Type B pancreatic cell (in vitro differentiated cells): ENCODE results near the gene AOC3. TPM values are rescaled to one million over a fixed set of nuclear protein-coding genes. Genes with fewer than 3 reads are reported as not detected.

Experiments used
- DNase-seq: peaks from one replicate; pipeline ENCODE4 v3.0.0; 2021; ENCODE audit warnings: mixed read lengths; ENCODE audit not compliant: unreplicated experiment; ENCODE audit errors: extremely low spot score
- H3K27ac Mint-ChIP-seq: 2 replicates; pipeline ENCODE4 v1.8.0; 2021; ENCODE audit warnings: mild to moderate bottlenecking, mixed read lengths
- H3K27me3 Mint-ChIP-seq: 2 replicates; pipeline ENCODE4 v1.8.0; 2021; ENCODE audit warnings: mixed read lengths
- H3K36me3 Mint-ChIP-seq: 2 replicates; pipeline ENCODE4 v1.8.0; 2021; ENCODE audit warnings: mixed read lengths
- H3K4me1 Mint-ChIP-seq: one replicate; pipeline ENCODE4 v1.8.0; 2021; ENCODE audit warnings: mixed read lengths; ENCODE audit not compliant: unreplicated experiment
- H3K4me3 Mint-ChIP-seq: 2 replicates; pipeline ENCODE4 v1.8.0; 2021; ENCODE audit warnings: mild to moderate bottlenecking, mixed read lengths
- H3K9me3 Mint-ChIP-seq: 2 replicates; pipeline ENCODE4 v1.8.0; 2021; ENCODE audit warnings: mixed read lengths
- CTCF ChIP-seq: fragments of 200-600 bp; sonication (generic); conservative IDR thresholded peaks from 2 replicates; pipeline ENCODE4 v1.5.0; 2021; ENCODE audit warnings: antibody characterized with exemption, mild to moderate bottlenecking
- total RNA-seq: library from RNA; stranded (reverse); gene quantifications from 2 replicates; pipeline ENCODE4 v1.2.1, GENCODE V29; 2021; ENCODE audit warnings: low replicate concordance

The AOC3 gene
- total RNA-seq, 1 donor from 2014 or later: 1.5 TPM

GRCh38 chr17:42827472-42827871, 23.5 kb upstream of the AOC3 start:
- no peak overlapping the region for H3K4me3 Mint-ChIP-seq
- peaks cover 17% of the 10 kb centered on the region for H3K4me1 Mint-ChIP-seq
- no peaks in the 10 kb centered on the region for H3K36me3 Mint-ChIP-seq
- H3K27me3 Mint-ChIP-seq: peaks cover 24% of the 10 kb centered on the region
- DNase-seq: no peak
- H3K9me3 Mint-ChIP-seq: no peaks in the 10 kb centered on the region
- no peak for TF ChIP-seq CTCF
- no peak overlapping the region for H3K27ac Mint-ChIP-seq

GRCh38 chr17:42830971-42831370, 20.0 kb upstream of the AOC3 start:
- H3K9me3 Mint-ChIP-seq: no peaks in the 10 kb centered on the region
- H3K27me3 Mint-ChIP-seq: peaks cover 24% of the 10 kb centered on the region
- TF ChIP-seq CTCF: no peak
- peak overlapping the region; percentile 54 for H3K4me3 Mint-ChIP-seq
- no peaks in the 10 kb centered on the region for H3K36me3 Mint-ChIP-seq
- H3K4me1 Mint-ChIP-seq: peaks cover 16% of the 10 kb centered on the region
- no peak for DNase-seq
- H3K27ac Mint-ChIP-seq: peak overlapping the region; percentile 14

- no peak for TF ChIP-seq CTCF
- Mint-ChIP-seq H3K27ac (peak overlapping the region; percentile 91), H3K4me1 (peaks cover 16% of the 10 kb centered on the region), H3K36me3 (no peaks in the 10 kb centered on the region), H3K9me3 (no peaks in the 10 kb centered on the region), H3K4me3 (peak overlapping the region; percentile 96), H3K27me3 (peaks cover 19% of the 10 kb centered on the region)
- no peak for DNase-seq
These were observed 18.6 kb upstream of the AOC3 start for GRCh38 chr17:42832213-42832933.

- H3K4me1 Mint-ChIP-seq: peaks cover 16% of the 10 kb centered on the region
These were observed 17.8 kb upstream of the AOC3 start, which contains the start of gene PSME3 for GRCh38 chr17:42832934-42833766. Gene PSME3, plus strand, starts transcription at chr17:42833397. Its CDS starts 235 bp downstream, at chr17:42833632.

More at GRCh38 chr17:42832934-42833766, 17.8 kb upstream of the AOC3 start, which contains the start of gene PSME3:
- DNase-seq: peak; percentile 91
- Mint-ChIP-seq H3K9me3 (no peaks in the 10 kb centered on the region), H3K36me3 (peaks cover 5% of the 10 kb centered on the region), H3K27ac (peak within 1 kb of the TSS; percentile 91), H3K4me3 (peak within 1 kb of the TSS; percentile 96), H3K27me3 (peaks cover 11% of the 10 kb centered on the region)
- no peak for TF ChIP-seq CTCF
